ENCODE measurements around the gene BPIFB2. TPM values are rescaled to one million over a fixed set of nuclear protein-coding genes. Genes with fewer than 3 reads are reported as not detected.

Gene BPIFB2
- total RNA-seq, 1 experiment from 2014 or later, result 0.15 TPM

DNA sequence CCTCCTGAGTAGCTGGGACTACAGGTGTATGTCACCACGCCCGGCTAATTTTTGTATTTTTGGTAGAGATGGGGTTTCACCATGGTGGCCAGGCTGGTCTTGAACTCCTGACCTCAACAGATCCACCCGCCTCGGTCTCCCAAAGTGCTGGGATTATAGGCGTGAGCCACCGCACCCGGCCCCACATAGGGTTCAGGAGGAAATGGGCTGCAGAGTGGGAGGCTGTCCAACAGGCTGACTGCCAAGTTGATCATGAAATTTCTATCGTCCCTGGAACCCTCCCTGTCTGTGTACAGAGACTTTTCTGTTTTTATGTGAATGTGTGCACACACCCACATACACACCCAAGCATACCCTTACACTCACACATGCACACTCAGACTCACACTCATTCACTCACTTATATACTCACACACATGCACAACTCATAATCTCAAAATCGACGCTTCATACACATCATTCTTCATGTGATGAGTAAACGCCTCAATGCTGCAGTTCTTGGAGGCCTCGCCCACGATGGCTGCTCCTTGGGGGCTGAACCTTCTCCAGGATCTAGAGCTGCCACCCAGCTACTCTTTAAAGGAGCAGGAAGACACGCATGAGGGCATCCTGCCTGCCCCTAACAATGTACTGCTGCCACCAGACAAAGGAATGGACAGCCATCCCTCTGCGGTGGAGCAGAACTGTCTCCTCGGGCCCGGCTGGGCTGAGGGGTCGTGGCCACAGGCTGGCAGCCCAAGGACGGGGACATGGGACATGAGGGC lies 38.8 kb upstream of the BPIFB2 start:
- ChIA-PET POLR2A (no interaction called here), CTCF (no interaction called here), RAD21 (ENCODE audit: low non-redundant PET in 1 of 2, low total read pairs in 2 of 2, uncharacterized antibody in 2 of 2, unreplicated experiment in 2 of 2) (no interaction called here)
- BruUV-seq (replicated peaks), result no TSS peak
- H3K4me3 ChIP-seq (replicated peaks in 1 of 2; ENCODE audit: low read depth in 1 of 2, low read length in 2 of 2), result no peak overlapping the region
- no peak overlapping the region for H3K4me2 ChIP-seq (ENCODE audit: low read length)
- TF ChIP-seq POLR2A (IDR thresholded peaks at IDR 0.05; ENCODE audit: borderline replicate concordance, extremely low read depth, insufficient read depth, insufficient read length) (no peak), CEBPB (IDR thresholded peaks at IDR 0.05; ENCODE audit: low read depth) (no peak), ELF1 (IDR thresholded peaks at IDR 0.05; ENCODE audit: borderline replicate concordance, low read depth) (no peak), FOSL1 (IDR thresholded peaks at IDR 0.05; ENCODE audit: low read depth) (no peak), ZFX (IDR thresholded peaks at IDR 0.05) (no peak), CBX3 (IDR thresholded peaks at IDR 0.05; ENCODE audit: low read depth) (no peak), TCF7L2 (IDR thresholded peaks at IDR 0.05; ENCODE audit: borderline replicate concordance, extremely low read depth, insufficient read depth, insufficient read length) (no peak), JUND (IDR thresholded peaks at IDR 0.05) (no peak), YY1 (IDR thresholded peaks at IDR 0.05; ENCODE audit: extremely low read depth, insufficient replicate concordance, low read depth, low read length) (no peak)
- no peaks in the 10 kb centered on the region for H3K4me1 ChIP-seq (ENCODE audit: control insufficient read depth in 1 of 2, insufficient read depth in 2 of 2, low read length in 2 of 2)
- no peaks in the 10 kb centered on the region for H3K79me2 ChIP-seq (ENCODE audit: insufficient read depth, low read length)
- no peaks in the 10 kb centered on the region for H3K9me3 ChIP-seq (ENCODE audit: control insufficient read depth in 1 of 2, insufficient read depth in 1 of 2, low read depth in 1 of 2, low read length in 2 of 2)
- H3K36me3 ChIP-seq (ENCODE audit: control insufficient read depth in 1 of 2, insufficient read depth in 2 of 2, low read length in 2 of 2), result no peaks in the 10 kb centered on the region
- H3K9me2 ChIP-seq (ENCODE audit: insufficient read depth), result no peaks in the 10 kb centered on the region
- intact Hi-C loops (cut with micrococcal nuclease), result no loop called here
- H3K9ac ChIP-seq (ENCODE audit: low read length), result no peak overlapping the region
- ATAC-seq (no peak), DNase-seq (ENCODE audit: low read depth, low spot score) (no peak)
- no peaks in the 10 kb centered on the region for H3K27me3 ChIP-seq (ENCODE audit: insufficient read depth, low read length)
- no peak overlapping the region for H2AFZ ChIP-seq (ENCODE audit: low read depth, low read length, poor library complexity, severe bottlenecking)
- no peaks in the 10 kb centered on the region for H4K20me1 ChIP-seq (ENCODE audit: insufficient read depth)
- no peak overlapping the region for H3K27ac ChIP-seq (ENCODE audit: low read depth, low read length)

DNA sequence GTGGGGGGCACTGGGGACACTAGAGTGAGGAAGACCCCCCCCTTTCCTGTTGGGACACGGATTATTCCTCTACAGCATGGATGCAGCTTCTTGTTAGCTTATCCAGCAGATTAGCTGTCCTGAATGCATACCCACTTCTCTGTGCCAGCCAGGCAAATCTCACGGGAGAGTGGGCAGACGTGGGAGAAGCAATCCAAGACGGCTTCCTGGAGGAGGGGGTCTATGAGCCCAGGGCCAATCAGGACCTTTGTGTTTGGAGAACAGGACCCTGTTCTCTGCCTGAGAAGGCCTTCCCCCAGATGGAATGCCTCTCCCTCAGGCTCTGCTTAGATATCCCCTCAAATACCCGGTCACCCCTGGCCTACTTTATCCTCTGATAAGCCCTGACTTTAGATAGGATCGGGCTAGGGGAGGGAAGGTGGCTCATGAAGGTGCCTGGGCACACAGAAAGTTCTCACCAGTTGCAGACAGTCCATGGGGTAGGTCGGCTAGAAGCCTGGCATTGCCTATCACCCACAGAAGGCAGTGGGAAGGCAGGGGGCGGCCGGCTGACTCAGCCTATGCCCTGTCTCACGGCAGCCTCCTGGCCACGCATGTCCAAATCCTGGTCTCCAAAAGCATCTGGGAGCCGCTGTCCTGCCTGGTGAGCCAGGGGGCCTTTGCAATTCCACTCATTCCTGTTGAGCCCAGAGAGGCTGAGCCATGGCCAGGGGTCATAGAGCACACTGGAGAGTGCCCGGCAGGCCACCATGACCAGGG lies 38.0 kb upstream of the BPIFB2 start:
- POLR2A ChIA-PET, result no interaction called here
- no peak overlapping the region for H3K4me3 ChIP-seq (replicated peaks in 1 of 2; ENCODE audit: low read depth in 1 of 2, low read length in 2 of 2)
- TF ChIP-seq FOSL1 (IDR thresholded peaks at IDR 0.05; ENCODE audit: low read depth), result no peak
- TF ChIP-seq, protein P1, sequence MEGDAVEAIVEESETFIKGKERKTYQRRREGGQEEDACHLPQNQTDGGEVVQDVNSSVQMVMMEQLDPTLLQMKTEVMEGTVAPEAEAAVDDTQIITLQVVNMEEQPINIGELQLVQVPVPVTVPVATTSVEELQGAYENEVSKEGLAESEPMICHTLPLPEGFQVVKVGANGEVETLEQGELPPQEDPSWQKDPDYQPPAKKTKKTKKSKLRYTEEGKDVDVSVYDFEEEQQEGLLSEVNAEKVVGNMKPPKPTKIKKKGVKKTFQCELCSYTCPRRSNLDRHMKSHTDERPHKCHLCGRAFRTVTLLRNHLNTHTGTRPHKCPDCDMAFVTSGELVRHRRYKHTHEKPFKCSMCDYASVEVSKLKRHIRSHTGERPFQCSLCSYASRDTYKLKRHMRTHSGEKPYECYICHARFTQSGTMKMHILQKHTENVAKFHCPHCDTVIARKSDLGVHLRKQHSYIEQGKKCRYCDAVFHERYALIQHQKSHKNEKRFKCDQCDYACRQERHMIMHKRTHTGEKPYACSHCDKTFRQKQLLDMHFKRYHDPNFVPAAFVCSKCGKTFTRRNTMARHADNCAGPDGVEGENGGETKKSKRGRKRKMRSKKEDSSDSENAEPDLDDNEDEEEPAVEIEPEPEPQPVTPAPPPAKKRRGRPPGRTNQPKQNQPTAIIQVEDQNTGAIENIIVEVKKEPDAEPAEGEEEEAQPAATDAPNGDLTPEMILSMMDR (IDR thresholded peaks at IDR 0.05 in 2 of 3, conservative IDR thresholded peaks at IDR 0.05 in 1 of 3; ENCODE audit: borderline replicate concordance in 1 of 3, insufficient read depth in 1 of 3, low read depth in 2 of 3, low read length in 2 of 3), result no peak
- TF ChIP-seq EGR1 (IDR thresholded peaks at IDR 0.05; ENCODE audit: low read depth), result no peak
- no peak for TF ChIP-seq TCF7L2 (IDR thresholded peaks at IDR 0.05; ENCODE audit: borderline replicate concordance, extremely low read depth, insufficient read depth, insufficient read length)
- TF ChIP-seq POLR2A (IDR thresholded peaks at IDR 0.05; ENCODE audit: borderline replicate concordance, extremely low read depth, insufficient read depth, insufficient read length), result no peak
- no peak for TF ChIP-seq JUND (IDR thresholded peaks at IDR 0.05)
- TF ChIP-seq, protein P2, sequence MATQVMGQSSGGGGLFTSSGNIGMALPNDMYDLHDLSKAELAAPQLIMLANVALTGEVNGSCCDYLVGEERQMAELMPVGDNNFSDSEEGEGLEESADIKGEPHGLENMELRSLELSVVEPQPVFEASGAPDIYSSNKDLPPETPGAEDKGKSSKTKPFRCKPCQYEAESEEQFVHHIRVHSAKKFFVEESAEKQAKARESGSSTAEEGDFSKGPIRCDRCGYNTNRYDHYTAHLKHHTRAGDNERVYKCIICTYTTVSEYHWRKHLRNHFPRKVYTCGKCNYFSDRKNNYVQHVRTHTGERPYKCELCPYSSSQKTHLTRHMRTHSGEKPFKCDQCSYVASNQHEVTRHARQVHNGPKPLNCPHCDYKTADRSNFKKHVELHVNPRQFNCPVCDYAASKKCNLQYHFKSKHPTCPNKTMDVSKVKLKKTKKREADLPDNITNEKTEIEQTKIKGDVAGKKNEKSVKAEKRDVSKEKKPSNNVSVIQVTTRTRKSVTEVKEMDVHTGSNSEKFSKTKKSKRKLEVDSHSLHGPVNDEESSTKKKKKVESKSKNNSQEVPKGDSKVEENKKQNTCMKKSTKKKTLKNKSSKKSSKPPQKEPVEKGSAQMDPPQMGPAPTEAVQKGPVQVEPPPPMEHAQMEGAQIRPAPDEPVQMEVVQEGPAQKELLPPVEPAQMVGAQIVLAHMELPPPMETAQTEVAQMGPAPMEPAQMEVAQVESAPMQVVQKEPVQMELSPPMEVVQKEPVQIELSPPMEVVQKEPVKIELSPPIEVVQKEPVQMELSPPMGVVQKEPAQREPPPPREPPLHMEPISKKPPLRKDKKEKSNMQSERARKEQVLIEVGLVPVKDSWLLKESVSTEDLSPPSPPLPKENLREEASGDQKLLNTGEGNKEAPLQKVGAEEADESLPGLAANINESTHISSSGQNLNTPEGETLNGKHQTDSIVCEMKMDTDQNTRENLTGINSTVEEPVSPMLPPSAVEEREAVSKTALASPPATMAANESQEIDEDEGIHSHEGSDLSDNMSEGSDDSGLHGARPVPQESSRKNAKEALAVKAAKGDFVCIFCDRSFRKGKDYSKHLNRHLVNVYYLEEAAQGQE (IDR thresholded peaks at IDR 0.05; ENCODE audit: low read depth), result no peak
- TF ChIP-seq MAX (IDR thresholded peaks at IDR 0.05), result no peak

More for the DNA sequence above, 38.0 kb upstream of the BPIFB2 start:
- DNase-seq (ENCODE audit: low read depth, low spot score) (no peak), ATAC-seq (no peak)
- intact Hi-C loops (cut with micrococcal nuclease), result no loop called here
- BruUV-seq (replicated peaks), result no TSS peak
- Histone ChIP-seq H2AFZ (ENCODE audit: low read depth, low read length, poor library complexity, severe bottlenecking) (no peak overlapping the region), H3K36me3 (ENCODE audit: control insufficient read depth in 1 of 2, insufficient read depth in 2 of 2, low read length in 2 of 2) (no peaks in the 10 kb centered on the region), H3K9me3 (ENCODE audit: control insufficient read depth in 1 of 2, insufficient read depth in 1 of 2, low read depth in 1 of 2, low read length in 2 of 2) (no peaks in the 10 kb centered on the region), H3K4me2 (ENCODE audit: low read length) (no peak overlapping the region), H3K79me2 (ENCODE audit: insufficient read depth, low read length) (no peaks in the 10 kb centered on the region), H3K9ac (ENCODE audit: low read length) (no peak overlapping the region), H3K27ac (ENCODE audit: low read depth, low read length) (no peak overlapping the region), H3K9me2 (ENCODE audit: insufficient read depth) (no peaks in the 10 kb centered on the region), H4K20me1 (ENCODE audit: insufficient read depth) (no peaks in the 10 kb centered on the region), H3K4me1 (ENCODE audit: control insufficient read depth in 1 of 2, insufficient read depth in 2 of 2, low read length in 2 of 2) (no peaks in the 10 kb centered on the region), H3K27me3 (ENCODE audit: insufficient read depth, low read length) (no peaks in the 10 kb centered on the region)
- CTCF ChIA-PET, result no interaction called here
- RAD21 ChIA-PET (ENCODE audit: low non-redundant PET in 1 of 2, low total read pairs in 2 of 2, uncharacterized antibody in 2 of 2, unreplicated experiment in 2 of 2), result no interaction called here

Measured in HCT116 (cell line).